HL-60 (cell line): ENCODE results near the gene HLA-DQB1.

Experiments used
- DNase-seq, 2 experiments: peaks; one replicate each; pipeline ENCODE4 v3.0.0-alpha.2; 2010 to 2020; ENCODE audit warnings: low read depth in 1 of 2, low spot score in 1 of 2
- H3K27ac ChIP-seq: fragments of 250-450 bp; sonication (Bioruptor Pico); replicated peaks from 2 replicates; pipeline ENCODE4 v1.5.1; 2020; ENCODE audit warnings: mild to moderate bottlenecking, moderate library complexity
- H3K27me3 ChIP-seq: fragments of 250-450 bp; sonication (Bioruptor Pico); 2 replicates; pipeline ENCODE4 v1.5.1; 2021; ENCODE audit warnings: mild to moderate bottlenecking, moderate library complexity; ENCODE audit not compliant: insufficient read depth, poor library complexity, severe bottlenecking
- H3K4me3 ChIP-seq: replicated peaks from 2 replicates; pipeline ENCODE4 v1.5.1; 2011; ENCODE audit warnings: mild to moderate bottlenecking, control low read depth, low read length; ENCODE audit not compliant: insufficient read depth
- GABPA ChIP-seq: IDR thresholded peaks from 2 replicates; pipeline ENCODE4 v1.6.1; 2012; ENCODE audit warnings: low read depth
- POLR2AphosphoS5 ChIP-seq: IDR thresholded peaks from 2 replicates; pipeline ENCODE4 v1.6.1; 2012; ENCODE audit warnings: low read depth
- SPI1 ChIP-seq: IDR thresholded peaks from 2 replicates; pipeline ENCODE4 v1.6.1; 2012; ENCODE audit warnings: low read depth, mild to moderate bottlenecking, borderline replicate concordance
- TF ChIP-seq, protein P1 (sequence below): IDR thresholded peaks from one replicate; pipeline ENCODE4 v1.5.1; 2011; ENCODE audit warnings: low read length, control low read depth, inconsistent platforms; ENCODE audit not compliant: insufficient read depth
- TF ChIP-seq, protein P2 (sequence below): IDR thresholded peaks from 2 replicates; pipeline ENCODE4 v1.6.1; 2012; ENCODE audit warnings: low read depth; ENCODE audit not compliant: insufficient replicate concordance

HLA-DQB1 gene

DNA sequence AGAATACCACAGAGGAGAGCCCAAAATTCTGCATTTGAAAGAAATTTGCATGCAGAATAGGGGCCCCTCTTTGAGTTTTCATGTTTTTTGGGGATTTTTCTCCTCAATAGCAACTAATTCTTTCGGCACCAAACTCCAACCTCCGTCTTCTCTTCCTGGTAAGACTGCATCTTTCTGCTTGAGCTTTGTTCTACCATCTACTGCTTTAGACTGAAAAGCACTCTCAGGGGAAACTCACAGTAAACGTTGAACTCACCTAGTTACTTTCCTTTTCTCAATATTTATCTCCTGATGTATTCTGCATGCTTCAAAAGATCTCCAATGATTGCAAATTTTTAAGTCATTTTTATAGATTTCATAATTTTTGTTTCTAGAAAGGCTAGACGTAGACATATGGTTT, 36.9 kb upstream of the HLA-DQB1 start:
- TF ChIP-seq POLR2AphosphoS5 (no peak), SPI1 (no peak), GABPA (no peak)
- TF ChIP-seq, protein P1, sequence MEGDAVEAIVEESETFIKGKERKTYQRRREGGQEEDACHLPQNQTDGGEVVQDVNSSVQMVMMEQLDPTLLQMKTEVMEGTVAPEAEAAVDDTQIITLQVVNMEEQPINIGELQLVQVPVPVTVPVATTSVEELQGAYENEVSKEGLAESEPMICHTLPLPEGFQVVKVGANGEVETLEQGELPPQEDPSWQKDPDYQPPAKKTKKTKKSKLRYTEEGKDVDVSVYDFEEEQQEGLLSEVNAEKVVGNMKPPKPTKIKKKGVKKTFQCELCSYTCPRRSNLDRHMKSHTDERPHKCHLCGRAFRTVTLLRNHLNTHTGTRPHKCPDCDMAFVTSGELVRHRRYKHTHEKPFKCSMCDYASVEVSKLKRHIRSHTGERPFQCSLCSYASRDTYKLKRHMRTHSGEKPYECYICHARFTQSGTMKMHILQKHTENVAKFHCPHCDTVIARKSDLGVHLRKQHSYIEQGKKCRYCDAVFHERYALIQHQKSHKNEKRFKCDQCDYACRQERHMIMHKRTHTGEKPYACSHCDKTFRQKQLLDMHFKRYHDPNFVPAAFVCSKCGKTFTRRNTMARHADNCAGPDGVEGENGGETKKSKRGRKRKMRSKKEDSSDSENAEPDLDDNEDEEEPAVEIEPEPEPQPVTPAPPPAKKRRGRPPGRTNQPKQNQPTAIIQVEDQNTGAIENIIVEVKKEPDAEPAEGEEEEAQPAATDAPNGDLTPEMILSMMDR: no peak
- TF ChIP-seq, protein P2, sequence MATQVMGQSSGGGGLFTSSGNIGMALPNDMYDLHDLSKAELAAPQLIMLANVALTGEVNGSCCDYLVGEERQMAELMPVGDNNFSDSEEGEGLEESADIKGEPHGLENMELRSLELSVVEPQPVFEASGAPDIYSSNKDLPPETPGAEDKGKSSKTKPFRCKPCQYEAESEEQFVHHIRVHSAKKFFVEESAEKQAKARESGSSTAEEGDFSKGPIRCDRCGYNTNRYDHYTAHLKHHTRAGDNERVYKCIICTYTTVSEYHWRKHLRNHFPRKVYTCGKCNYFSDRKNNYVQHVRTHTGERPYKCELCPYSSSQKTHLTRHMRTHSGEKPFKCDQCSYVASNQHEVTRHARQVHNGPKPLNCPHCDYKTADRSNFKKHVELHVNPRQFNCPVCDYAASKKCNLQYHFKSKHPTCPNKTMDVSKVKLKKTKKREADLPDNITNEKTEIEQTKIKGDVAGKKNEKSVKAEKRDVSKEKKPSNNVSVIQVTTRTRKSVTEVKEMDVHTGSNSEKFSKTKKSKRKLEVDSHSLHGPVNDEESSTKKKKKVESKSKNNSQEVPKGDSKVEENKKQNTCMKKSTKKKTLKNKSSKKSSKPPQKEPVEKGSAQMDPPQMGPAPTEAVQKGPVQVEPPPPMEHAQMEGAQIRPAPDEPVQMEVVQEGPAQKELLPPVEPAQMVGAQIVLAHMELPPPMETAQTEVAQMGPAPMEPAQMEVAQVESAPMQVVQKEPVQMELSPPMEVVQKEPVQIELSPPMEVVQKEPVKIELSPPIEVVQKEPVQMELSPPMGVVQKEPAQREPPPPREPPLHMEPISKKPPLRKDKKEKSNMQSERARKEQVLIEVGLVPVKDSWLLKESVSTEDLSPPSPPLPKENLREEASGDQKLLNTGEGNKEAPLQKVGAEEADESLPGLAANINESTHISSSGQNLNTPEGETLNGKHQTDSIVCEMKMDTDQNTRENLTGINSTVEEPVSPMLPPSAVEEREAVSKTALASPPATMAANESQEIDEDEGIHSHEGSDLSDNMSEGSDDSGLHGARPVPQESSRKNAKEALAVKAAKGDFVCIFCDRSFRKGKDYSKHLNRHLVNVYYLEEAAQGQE: no peak
- H3K4me3 ChIP-seq: no peak overlapping the region
- no peak for DNase-seq
- H3K27ac ChIP-seq: no peak overlapping the region
- H3K27me3 ChIP-seq: no peaks in the 10 kb centered on the region

- Histone ChIP-seq H3K4me3 (no peak overlapping the region), H3K27ac (no peak overlapping the region), H3K27me3 (peaks cover 9% of the 10 kb centered on the region)
- DNase-seq: peak in 1 of 2 experiments; percentile 31
- TF ChIP-seq, protein P1: peak; percentile 45
- TF ChIP-seq, protein P2: no peak
These were observed 34.1 kb upstream of the HLA-DQB1 start for GRCh38 chr6:32700391-32701040.

DNA sequence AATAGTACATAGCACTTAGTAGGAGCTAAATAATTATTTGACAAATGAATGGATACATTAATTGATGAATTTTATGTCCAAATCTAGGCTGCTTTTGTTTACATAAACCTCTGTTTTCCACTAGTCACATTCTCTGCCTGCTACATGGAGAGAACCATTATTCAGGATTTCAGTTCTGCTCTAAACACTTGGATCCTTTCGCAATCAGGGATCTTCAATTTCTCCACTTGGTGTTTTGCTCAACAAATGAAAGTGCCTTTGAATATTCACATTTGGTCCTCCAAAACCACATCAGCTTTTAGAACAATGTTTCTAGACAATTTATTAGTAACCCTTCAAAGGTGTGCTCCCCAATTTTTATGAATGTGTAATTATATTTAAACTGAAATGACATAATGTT, 30.6 kb upstream of the HLA-DQB1 start:
- no peak overlapping the region for H3K27ac ChIP-seq
- peaks cover 9% of the 10 kb centered on the region for H3K27me3 ChIP-seq
- no peak overlapping the region for H3K4me3 ChIP-seq
- TF ChIP-seq POLR2AphosphoS5 (no peak), GABPA (no peak), SPI1 (no peak)
- TF ChIP-seq, protein P2: no peak
- TF ChIP-seq, protein P1: no peak
- DNase-seq: no peak
